ENCODE measurements around the gene PRRG1. TPM values are rescaled to one million over a fixed set of nuclear protein-coding genes. Genes with fewer than 3 reads are reported as not detected.
A peak's percentile ranks its signal among the peaks of the same experiment; 100 is the strongest.
"Not testable (repeated sequence)": the region's sequence is repeated elsewhere in the genome, so short reads cannot be mapped to it uniquely, and the experiment has no call there.

The PRRG1 gene
- 16.0 TPM for total RNA-seq

- peak; percentile 88 for DNase-seq
Observed at GRCh38 chrX:37349221-37350033, at the start of gene PRRG1. Gene PRRG1 (plus strand): TSS chrX:37349364. CDS start chrX:37406250, 56,886 bp downstream.

- DNase-seq: no peak
Observed at GRCh38 chrX:37302569-37302968, 46.6 kb upstream of the PRRG1 start.

DNA sequence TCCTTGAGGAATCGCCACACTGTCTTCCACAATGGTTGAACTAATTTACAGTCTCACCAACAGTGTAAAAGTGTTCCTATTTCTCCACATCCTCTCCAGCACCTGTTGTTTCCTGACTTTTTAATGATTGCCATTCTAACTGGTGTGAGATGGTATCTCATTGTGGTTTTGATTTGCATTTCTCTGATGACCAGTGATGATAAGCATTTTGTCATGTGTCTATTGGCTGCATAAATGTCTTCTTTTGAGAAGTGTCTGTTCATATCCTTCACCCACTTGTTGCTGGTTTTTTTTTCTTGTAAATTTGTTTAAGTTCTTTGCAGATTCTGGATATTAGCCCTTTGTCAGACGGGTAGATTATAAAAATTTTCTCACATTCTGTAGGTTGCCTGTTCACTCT, 43.9 kb upstream of the PRRG1 start:
- not testable (repeated sequence) for DNase-seq

DNA sequence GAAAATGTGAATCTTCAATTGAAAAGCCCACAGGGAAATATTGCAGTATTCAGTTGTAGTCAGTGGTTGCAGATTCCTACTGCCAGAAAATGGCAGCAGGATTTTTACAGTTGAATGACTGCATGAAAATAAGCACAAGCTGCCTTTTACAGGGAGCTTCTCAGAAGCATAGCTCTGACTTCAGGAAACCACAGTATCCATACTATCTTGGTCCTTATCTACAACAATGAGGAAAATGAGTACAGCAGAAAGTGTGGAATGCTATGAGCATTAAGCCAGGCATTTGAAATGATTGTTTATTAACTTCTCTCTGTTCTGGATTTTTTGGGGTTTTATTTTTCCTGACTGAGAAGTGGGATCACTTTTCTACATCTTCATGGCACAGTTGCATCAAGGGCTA, 34.6 kb upstream of the PRRG1 start:
- DNase-seq: no peak

GRCh38 chrX:37315511-37316248, 33.5 kb upstream of the PRRG1 start:
- no peak for DNase-seq

- DNase-seq: no peak
Observed at GRCh38 chrX:37320541-37321203, 28.5 kb upstream of the PRRG1 start.

DNA sequence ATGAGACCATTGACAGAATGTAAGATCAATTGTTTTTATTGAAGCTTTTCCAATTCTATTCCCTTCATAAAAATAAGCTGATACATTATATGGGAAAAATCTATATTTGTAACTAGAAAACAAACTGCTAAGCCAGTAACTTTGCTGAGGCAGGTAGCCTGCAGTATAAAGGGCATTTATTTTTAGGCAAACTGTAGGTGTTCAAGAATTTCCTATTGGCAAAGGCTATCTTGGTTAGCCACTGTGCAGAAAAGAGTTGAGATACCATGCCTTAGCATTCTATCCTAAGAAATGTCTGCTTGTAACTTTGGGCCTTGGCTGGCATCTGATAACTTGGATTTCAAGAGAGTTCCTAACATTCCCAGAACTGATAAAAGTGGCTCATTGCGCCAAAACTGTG, 18.5 kb upstream of the PRRG1 start:
- DNase-seq: no peak

DNA sequence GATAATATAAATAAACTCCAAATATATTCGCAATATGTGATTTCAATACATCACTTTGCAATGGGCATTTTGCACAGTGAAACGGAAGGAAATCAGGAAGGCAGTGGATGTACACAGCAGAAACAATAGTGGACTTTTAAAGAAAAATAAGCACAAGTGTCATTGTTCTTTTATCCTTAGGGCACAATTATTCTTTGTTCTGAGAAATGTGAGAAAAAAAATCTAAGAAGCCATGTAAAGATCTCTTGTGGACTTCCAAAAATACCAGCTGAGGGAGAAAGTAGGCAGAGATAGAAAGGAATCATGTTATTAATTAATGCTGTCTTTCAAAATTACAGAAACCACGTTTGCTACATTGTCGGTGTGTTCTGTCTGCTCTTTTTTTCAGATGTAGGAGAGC, 17.6 kb upstream of the PRRG1 start:
- DNase-seq: no peak

GRCh38 chrX:37332055-37332454, 17.1 kb upstream of the PRRG1 start:
- no peak for DNase-seq

- no peak for DNase-seq
Observed at GRCh38 chrX:37332987-37333658, 16.0 kb upstream of the PRRG1 start.

- no peak for DNase-seq
Observed at GRCh38 chrX:37347420-37347819, 1.7 kb upstream of the PRRG1 start.

DNA sequence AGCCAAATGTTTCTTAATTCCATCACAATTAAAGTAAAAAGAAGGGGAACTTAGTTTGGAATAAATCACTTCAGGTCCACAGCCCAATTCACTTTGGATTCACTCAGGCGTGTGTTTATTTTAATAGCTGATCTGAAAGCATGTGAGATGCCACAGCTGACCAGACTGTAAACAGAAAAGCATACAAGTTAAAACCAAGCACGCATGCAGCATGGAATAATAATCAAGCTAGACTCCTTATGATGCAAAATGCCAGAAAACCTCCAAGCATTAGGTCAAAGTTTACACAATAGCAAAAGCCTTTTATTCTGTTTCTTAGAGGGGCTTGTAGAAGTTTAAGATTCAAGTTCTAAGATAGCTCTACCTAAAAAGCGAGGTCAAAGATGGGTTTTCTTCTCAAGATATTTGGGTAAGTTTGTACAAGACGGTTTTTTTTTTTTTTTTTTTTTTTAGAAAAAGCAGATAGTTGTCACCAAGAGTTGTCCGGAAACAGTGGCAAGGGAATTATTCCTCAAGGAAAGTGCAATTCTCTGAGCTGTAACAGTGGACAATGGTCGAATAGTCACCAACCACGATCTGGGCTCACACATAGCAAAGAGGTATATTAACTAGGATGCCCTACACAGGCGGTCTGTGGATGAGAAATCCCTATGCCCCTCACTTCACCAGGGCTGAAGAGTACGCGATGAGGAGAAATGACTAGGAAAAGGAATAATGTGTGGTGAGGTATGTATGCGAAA, 763 bp upstream of the PRRG1 start:
- DNase-seq: no peak

- no peak for DNase-seq
Observed at GRCh38 chrX:37348971-37349220, 268 bp upstream of the PRRG1 start.

DNA sequence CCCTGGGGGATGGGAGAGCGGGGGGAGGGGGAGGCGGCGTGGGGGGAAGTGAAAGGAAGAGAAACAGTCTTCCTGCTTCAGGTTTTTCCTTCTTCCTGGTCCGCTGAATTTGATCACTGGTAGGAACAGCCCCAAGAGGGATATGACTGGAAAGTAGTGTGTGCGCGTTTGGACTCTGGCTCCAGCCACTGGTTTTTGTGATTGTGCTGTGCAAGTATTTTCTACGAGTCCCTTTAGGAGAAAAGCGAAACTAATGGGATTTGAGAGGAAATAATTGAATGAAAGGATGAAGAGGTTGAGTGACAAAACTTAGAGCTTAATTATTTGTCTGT, 836 bp downstream of the PRRG1 start:
- DNase-seq: no peak

DNA sequence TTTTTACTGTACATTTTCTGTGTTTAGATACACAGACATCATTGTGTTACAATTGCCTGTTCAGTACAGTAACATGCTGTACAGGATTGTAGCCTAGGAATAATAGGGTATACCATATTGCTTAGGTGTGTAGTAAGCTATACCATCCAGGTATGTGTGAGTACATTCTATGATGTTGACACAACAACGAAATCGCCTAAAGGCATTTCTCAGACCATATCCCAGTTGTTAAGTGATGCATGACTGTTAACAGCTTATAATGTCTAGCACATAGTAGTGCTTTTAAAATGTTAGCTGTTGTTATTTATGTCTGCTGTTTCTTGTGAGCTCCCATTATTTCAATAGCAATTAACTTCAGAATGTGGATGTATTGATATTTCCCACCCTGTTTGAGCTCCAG, 4.5 kb downstream of the PRRG1 start:
- no peak for DNase-seq

GRCh38 chrX:37357436-37357835, 8.3 kb downstream of the PRRG1 start:
- DNase-seq: no peak

- DNase-seq: no peak
Observed at GRCh38 chrX:37361596-37361995, 12.4 kb downstream of the PRRG1 start.

- DNase-seq: peak; percentile 10
Observed at GRCh38 chrX:37364666-37365065, 15.5 kb downstream of the PRRG1 start.

GRCh38 chrX:37367946-37368345, 18.8 kb downstream of the PRRG1 start:
- DNase-seq: no peak

GRCh38 chrX:37370499-37371141, 21.5 kb downstream of the PRRG1 start:
- no peak for DNase-seq

GRCh38 chrX:37371578-37371991, 22.4 kb downstream of the PRRG1 start:
- DNase-seq: no peak

- DNase-seq: peak; percentile 24
Observed at GRCh38 chrX:37378404-37378803, 29.2 kb downstream of the PRRG1 start.

Measured in tongue (tissue), 2 donors.